ENCODE measurements around the gene RAB34. TPM values are rescaled to one million over a fixed set of nuclear protein-coding genes. Genes with fewer than 3 reads are reported as not detected.

The RAB34 gene
- total RNA-seq, 1 experiment from 2014 or later = 161 TPM

DNA sequence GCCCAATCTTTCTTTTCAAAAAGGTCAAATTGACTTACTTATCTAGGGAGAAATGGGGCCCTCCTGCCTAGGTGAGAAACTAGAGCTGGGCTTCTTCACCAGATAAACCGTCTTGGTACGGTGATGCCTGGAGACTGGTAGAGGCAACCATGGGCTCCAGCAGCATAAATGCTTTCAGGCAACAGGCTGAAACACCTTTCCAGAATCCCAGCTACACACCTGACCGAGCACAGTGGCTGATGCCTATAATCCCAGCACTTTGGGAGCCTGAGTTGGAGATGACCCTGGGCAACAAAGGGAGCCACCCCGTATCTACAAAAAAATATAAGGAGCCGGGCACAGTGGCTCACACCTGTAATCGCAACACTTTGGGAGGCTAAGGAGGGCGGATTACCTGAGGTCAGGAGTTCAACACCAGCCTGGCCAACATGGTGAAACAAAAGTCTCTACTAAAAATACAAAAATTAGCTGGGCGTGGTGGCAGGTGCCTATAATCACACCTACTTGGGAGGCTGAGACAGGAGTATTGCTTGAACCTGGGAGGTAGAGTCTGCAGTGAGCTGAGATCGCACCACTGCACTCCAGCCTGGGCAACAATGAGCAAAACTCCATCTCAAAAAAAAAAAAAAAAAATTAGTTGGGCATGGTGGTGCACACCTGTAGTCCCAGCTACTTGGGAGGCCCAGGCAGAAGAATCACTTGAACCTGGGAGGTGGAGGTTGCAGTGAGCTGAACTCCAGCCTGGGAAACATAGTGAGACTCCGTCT is 34.1 kb upstream of the RAB34 start:
- no peaks in the 10 kb centered on the region for H3K9me2 ChIP-seq (ENCODE audit: insufficient read depth)
- H2AFZ ChIP-seq = no peak overlapping the region
- H3K79me2 ChIP-seq (ENCODE audit: low read depth) = peaks cover 38% of the 10 kb centered on the region
- no peaks in the 10 kb centered on the region for H3K9me3 ChIP-seq (ENCODE audit: insufficient read depth, low read depth)
- BruUV-seq (replicated peaks) = no TSS peak
- TF ChIP-seq, protein P1, sequence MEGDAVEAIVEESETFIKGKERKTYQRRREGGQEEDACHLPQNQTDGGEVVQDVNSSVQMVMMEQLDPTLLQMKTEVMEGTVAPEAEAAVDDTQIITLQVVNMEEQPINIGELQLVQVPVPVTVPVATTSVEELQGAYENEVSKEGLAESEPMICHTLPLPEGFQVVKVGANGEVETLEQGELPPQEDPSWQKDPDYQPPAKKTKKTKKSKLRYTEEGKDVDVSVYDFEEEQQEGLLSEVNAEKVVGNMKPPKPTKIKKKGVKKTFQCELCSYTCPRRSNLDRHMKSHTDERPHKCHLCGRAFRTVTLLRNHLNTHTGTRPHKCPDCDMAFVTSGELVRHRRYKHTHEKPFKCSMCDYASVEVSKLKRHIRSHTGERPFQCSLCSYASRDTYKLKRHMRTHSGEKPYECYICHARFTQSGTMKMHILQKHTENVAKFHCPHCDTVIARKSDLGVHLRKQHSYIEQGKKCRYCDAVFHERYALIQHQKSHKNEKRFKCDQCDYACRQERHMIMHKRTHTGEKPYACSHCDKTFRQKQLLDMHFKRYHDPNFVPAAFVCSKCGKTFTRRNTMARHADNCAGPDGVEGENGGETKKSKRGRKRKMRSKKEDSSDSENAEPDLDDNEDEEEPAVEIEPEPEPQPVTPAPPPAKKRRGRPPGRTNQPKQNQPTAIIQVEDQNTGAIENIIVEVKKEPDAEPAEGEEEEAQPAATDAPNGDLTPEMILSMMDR (conservative IDR thresholded peaks at IDR 0.05) = no peak
- TF ChIP-seq EZH2 (IDR thresholded peaks at IDR 0.05; ENCODE audit: low read depth) = no peak
- ChIA-PET CTCF (interaction anchor here (0.6 to 3.7 kb wide), 3 partner anchors 9 to 59 kb away, joined by 3 to 60 read pairs (median 9); partner anchors contain the start of gene TLCD1), POLR2A (ENCODE audit: unreplicated experiment) (interaction anchor here (0.5 to 0.6 kb wide), 3 partner anchors 40 to 145 kb away, joined by 3 to 11 read pairs (median 7); partner anchors contain the start of genes ERAL1 and PROCA1)
- no peaks in the 10 kb centered on the region for H3K27me3 ChIP-seq (ENCODE audit: insufficient read depth, low read depth)
- no peak overlapping the region for H3K4me3 ChIP-seq
- H3F3A ChIP-seq (ENCODE audit: insufficient read depth, low read depth) = peaks cover 76% of the 10 kb centered on the region
- intact Hi-C loops (cut with micrococcal nuclease; ENCODE audit: unreplicated experiment) = loop anchor here (5.0 kb wide), 1 partner anchor 104 kb away; the partner anchor contains the start of gene BLTP2
- H3K4me1 ChIP-seq (replicated peaks; ENCODE audit: insufficient read depth) = peaks cover 37% of the 10 kb centered on the region
- peaks cover 56% of the 10 kb centered on the region for H4K20me1 ChIP-seq (ENCODE audit: insufficient read depth)
- H3K36me3 ChIP-seq (ENCODE audit: low read depth) = peaks cover 24% of the 10 kb centered on the region
- DNase-seq = no peak
- H3K27ac ChIP-seq = no peak overlapping the region
- H3K4me2 ChIP-seq = no peak overlapping the region

DNA sequence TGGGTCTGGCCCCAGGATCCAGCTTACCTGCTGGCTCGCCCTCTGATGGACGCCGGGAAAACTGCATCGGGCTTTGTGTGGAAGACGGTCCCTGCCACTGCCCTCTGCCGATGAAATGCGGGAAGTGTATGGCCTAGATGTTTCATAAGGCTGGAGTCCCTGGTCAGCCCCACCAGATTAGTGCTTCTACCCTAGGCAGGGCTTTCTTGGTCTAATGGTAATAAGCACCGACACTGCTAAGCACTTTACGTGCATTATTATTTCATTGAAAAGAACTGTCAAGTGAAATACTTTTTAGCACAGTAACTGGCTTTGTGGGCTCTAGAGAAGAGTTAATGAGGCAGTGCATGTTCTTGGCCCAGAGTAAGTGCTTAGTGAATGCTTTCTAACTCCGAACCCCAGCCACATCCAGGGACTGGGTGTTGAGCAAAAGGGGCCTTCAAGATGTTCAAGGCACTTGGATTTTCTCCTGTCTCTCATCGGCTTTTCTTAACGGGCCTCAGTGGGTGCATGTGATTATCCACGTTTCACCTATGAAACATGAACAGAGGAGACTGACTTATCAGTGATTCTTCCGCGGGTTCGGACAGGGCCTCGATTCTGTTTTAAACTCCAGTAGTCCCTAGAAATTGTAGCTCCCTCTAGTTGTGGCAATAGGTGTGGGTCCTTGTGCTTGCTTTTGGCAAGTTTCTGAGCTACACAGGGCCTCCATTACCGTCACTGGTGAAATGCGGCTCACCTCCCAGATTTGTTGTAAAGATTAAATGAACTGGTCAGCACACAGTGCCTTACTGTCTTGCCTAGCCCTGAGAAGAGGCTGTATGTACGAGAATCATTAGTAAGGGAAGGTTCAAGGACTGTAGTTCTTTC is 32.7 kb upstream of the RAB34 start:
- no peak for TF ChIP-seq EZH2 (IDR thresholded peaks at IDR 0.05; ENCODE audit: low read depth)
- TF ChIP-seq, protein P1 (conservative IDR thresholded peaks at IDR 0.05) = peak; percentile 98
- Histone ChIP-seq H4K20me1 (ENCODE audit: insufficient read depth) (peaks cover 56% of the 10 kb centered on the region), H3K4me1 (replicated peaks; ENCODE audit: insufficient read depth) (peaks cover 43% of the 10 kb centered on the region), H3K36me3 (ENCODE audit: low read depth) (peaks cover 24% of the 10 kb centered on the region), H3K27ac (no peak overlapping the region), H3K27me3 (ENCODE audit: insufficient read depth, low read depth) (no peaks in the 10 kb centered on the region), H3K9me2 (ENCODE audit: insufficient read depth) (no peaks in the 10 kb centered on the region), H3K79me2 (ENCODE audit: low read depth) (peaks cover 48% of the 10 kb centered on the region), H3K4me2 (peak overlapping the region; percentile 55; the same call in 1 of the 2 replicates), H3F3A (ENCODE audit: insufficient read depth, low read depth) (peaks cover 82% of the 10 kb centered on the region), H3K4me3 (no peak overlapping the region), H2AFZ (no peak overlapping the region), H3K9me3 (ENCODE audit: insufficient read depth, low read depth) (no peaks in the 10 kb centered on the region)
- ChIA-PET POLR2A (ENCODE audit: unreplicated experiment) (interaction anchor here (0.6 to 1.5 kb wide), 3 partner anchors 24 to 649 kb away, joined by 3 to 34 read pairs (median 3); partner anchors contain the start of genes RPL23A and TLCD1), CTCF (interaction anchor here (0.6 to 3.7 kb wide), 3 partner anchors 15 to 23 kb away, joined by 4 to 60 read pairs (median 6); partner anchors contain the start of genes NEK8 and TLCD1)
- intact Hi-C loops (cut with micrococcal nuclease; ENCODE audit: unreplicated experiment) = loop anchor here (1.0 to 5.0 kb wide), 2 partner anchors 23 to 103 kb away; partner anchors contain the start of gene BLTP2
- BruUV-seq (replicated peaks) = no TSS peak
- DNase-seq = peak; percentile 76 to 91
